Activated CD4-positive, alpha-beta T cell treated with anti-CD3 and anti-CD28 coated beads, Interleukin-2, amount 10 ng/mL, durations not matched to agents 7 days and 5 days (primary cell): ENCODE results near the gene CNTN6. TPM values are rescaled to one million over a fixed set of nuclear protein-coding genes. Genes with fewer than 3 reads are reported as not detected.

Experiments
- CTCF ChIA-PET: fragments of 350-600 bp; sonication (Branson Sonifier 250); formaldehyde crosslinking; loops from one replicate; lab custom pipeline; 2021; ENCODE audit warnings: antibody characterized with exemption; lab: Charles Lee
- POLR2A ChIA-PET: fragments of 350-600 bp; sonication (Branson Sonifier 250); formaldehyde crosslinking; loops from one replicate; lab custom pipeline; 2021; ENCODE audit warnings: antibody characterized with exemption; lab: Charles Lee
- DNase-seq: peaks from one replicate; pipeline ENCODE4 v3.0.0-alpha.2; 2020
- H3K27ac Mint-ChIP-seq: one replicate; pipeline ENCODE4 v1.8.0; 2021; ENCODE audit warnings: mild to moderate bottlenecking, moderate library complexity, mixed read lengths
- H3K27me3 Mint-ChIP-seq: one replicate; pipeline ENCODE4 v1.8.0; 2021; ENCODE audit warnings: mixed read lengths
- H3K36me3 Mint-ChIP-seq: one replicate; pipeline ENCODE4 v1.8.0; 2021; ENCODE audit warnings: low read depth, mixed read lengths
- H3K4me1 Mint-ChIP-seq: one replicate; pipeline ENCODE4 v1.8.0; 2021; ENCODE audit warnings: mixed read lengths
- H3K4me3 Mint-ChIP-seq: one replicate; pipeline ENCODE4 v1.8.0; 2021; ENCODE audit warnings: mild to moderate bottlenecking, moderate library complexity, mixed read lengths
- H3K9me3 Mint-ChIP-seq: one replicate; pipeline ENCODE4 v1.8.0; 2021; ENCODE audit warnings: mixed read lengths
- total RNA-seq, 2 experiments: library from RNA; stranded (reverse); gene quantifications; one replicate each; pipeline ENCODE4 v1.2.3, GENCODE V29; 2021

The CNTN6 gene
- total RNA-seq, 2 experiments from 2014 or later, result not detected

DNA sequence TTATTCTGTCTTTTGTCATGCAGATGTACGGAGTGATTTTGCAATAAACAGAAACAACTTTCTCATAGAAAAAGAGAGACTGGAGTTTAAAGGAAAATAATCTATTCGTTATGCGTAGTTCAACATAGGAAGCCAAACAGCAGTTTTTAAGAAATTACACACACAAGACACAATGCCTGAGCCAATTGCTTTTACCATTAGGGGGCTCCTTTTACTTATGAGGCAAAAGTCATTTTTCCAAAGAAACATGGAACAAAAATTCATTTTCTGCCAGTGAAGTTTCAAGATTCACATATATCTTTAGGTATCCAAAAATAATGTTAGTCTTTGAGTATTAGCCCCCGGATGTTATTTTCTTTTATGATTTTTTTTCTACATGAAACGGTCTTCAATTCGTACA lies 10.7 kb downstream of the CNTN6 start:
- H3K4me1 Mint-ChIP-seq, result no peaks in the 10 kb centered on the region
- no peak overlapping the region for H3K27ac Mint-ChIP-seq
- no peaks in the 10 kb centered on the region for H3K36me3 Mint-ChIP-seq
- POLR2A ChIA-PET, result no interaction called here
- no peak overlapping the region for H3K4me3 Mint-ChIP-seq
- CTCF ChIA-PET, result no interaction called here
- no peaks in the 10 kb centered on the region for H3K27me3 Mint-ChIP-seq
- DNase-seq, result no peak
- no peaks in the 10 kb centered on the region for H3K9me3 Mint-ChIP-seq

DNA sequence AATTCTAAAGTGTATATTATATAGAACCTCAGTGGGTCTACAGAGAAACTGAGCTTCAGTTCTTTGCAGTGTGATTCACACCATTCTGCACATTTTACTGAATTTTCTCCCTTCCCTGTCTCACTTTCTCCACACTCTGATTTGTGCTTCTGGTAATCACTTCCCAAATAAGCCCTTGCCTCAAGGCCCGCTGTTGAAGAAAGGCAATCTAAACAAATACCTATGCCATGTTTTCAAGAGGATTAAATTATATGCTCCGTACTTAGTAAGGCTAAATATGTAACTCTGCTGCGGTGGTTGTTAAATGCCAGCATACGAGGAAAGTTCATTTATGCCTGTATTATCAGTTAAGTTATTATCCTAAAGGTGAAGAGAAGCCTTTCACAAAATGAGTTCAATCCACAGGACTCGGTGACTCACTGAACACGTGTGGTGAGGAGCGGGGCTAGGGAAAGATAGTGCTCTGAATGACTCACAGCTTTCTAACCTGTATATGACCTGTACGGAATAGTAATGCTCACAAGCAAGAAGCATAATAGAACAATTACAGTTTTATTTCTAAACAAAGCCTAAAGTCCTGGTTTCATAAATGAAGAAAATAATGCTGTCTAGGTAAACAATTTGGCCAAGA lies 25.1 kb downstream of the CNTN6 start:
- POLR2A ChIA-PET, result no interaction called here
- no peak overlapping the region for H3K27ac Mint-ChIP-seq

DNA sequence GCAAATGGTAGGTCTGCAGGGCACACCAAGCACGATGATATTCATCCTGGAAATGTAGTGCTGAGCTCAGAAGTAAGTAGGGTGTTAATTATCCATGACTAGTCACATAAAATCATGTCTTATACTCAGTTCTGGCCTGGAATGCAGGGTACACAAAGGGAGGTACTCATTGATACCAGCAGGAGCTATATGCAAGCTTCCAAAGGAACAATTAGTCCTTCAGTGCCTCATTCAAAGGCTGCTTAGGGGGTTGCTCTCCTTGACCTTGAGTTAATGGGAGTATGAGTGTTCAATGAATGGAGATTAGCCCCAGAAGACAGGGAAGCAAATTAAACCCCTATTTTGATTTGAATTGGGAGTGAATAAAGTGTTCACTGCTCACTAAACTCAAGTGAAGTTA lies 38.3 kb downstream of the CNTN6 start:
- Mint-ChIP-seq H3K4me1 (no peaks in the 10 kb centered on the region), H3K36me3 (no peaks in the 10 kb centered on the region), H3K4me3 (no peak overlapping the region), H3K27me3 (no peaks in the 10 kb centered on the region), H3K27ac (no peak overlapping the region), H3K9me3 (peaks cover under 1% of the 10 kb centered on the region)
- DNase-seq, result no peak
- POLR2A ChIA-PET, result no interaction called here
- CTCF ChIA-PET, result no interaction called here

More for the DNA sequence above, 25.1 kb downstream of the CNTN6 start:
- Mint-ChIP-seq H3K27me3 (no peaks in the 10 kb centered on the region), H3K36me3 (no peaks in the 10 kb centered on the region), H3K4me3 (no peak overlapping the region), H3K9me3 (peaks cover 2% of the 10 kb centered on the region), H3K4me1 (no peaks in the 10 kb centered on the region)
- no peak for DNase-seq
- CTCF ChIA-PET, result no interaction called here

DNA sequence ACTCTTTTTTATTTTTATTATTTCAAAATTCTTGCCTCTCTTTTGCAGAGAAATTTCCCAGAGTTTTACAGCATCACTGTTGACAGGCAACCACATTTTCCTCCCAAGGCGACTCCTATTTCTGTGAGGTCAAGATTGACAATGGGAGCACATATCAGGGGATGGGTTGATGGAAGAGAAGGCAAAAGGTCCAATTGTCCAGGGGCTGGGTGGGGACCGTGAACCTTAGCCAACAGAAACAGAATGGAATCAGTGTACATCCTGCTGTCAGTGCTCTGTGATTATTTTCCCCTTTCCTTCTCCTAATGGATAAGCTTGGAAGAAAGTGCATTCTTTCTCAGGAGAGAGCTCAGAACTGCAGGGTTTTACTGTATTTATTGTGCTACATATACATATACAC lies 42.4 kb downstream of the CNTN6 start:
- no peak overlapping the region for H3K27ac Mint-ChIP-seq
- POLR2A ChIA-PET, result no interaction called here

DNA sequence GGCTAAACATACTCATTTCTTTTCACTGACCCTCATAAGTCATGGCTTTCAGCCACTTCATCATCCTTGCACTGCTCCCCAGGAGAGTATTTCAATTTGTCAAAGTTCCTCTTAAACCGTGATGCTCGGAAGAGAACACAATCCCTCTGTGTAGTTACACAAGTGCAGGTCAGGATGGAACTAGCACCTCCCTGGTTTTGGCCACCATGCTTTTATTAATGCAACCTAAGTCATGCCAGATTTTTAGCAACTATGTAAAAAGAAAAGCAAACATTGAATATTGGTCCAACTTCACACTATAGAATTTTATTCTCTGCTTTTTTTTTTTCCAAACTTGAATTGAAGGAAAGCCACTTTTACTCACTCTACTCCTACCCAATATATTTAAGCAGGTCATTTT lies 45.2 kb downstream of the CNTN6 start:
- Mint-ChIP-seq H3K4me1 (no peaks in the 10 kb centered on the region), H3K27ac (no peak overlapping the region), H3K36me3 (no peaks in the 10 kb centered on the region), H3K9me3 (peaks cover 3% of the 10 kb centered on the region), H3K27me3 (no peaks in the 10 kb centered on the region), H3K4me3 (no peak overlapping the region)
- no peak for DNase-seq
- ChIA-PET CTCF (no interaction called here), POLR2A (no interaction called here)

More for the DNA sequence above, 42.4 kb downstream of the CNTN6 start:
- Mint-ChIP-seq H3K36me3 (no peaks in the 10 kb centered on the region), H3K4me1 (no peaks in the 10 kb centered on the region), H3K9me3 (peaks cover 3% of the 10 kb centered on the region), H3K27me3 (no peaks in the 10 kb centered on the region), H3K4me3 (no peak overlapping the region)
- CTCF ChIA-PET, result no interaction called here
- no peak for DNase-seq

DNA sequence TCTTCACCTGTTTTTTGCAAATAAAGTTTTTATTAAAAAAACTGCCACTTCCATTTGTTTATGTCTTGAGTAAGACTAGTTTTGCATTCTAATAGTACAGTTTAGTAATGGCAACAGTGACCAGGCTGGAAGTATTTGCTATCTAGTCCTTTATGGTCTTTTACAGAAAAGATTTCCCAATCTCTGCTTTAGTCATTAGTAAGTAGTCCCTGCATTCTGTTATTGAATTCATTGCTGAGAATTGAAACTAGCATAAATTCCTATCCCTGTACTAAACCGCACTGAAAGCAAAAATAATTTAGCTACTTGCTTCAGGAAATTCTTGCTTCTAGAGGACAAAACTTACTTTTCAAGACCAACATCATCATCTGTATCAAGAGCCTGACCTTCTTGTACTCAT lies 46.2 kb downstream of the CNTN6 start:
- ChIA-PET POLR2A (no interaction called here), CTCF (no interaction called here)
- no peak overlapping the region for H3K4me3 Mint-ChIP-seq
- DNase-seq, result no peak
- H3K27ac Mint-ChIP-seq, result no peak overlapping the region
- H3K27me3 Mint-ChIP-seq, result no peaks in the 10 kb centered on the region
- H3K36me3 Mint-ChIP-seq, result no peaks in the 10 kb centered on the region
- peaks cover 3% of the 10 kb centered on the region for H3K9me3 Mint-ChIP-seq
- no peaks in the 10 kb centered on the region for H3K4me1 Mint-ChIP-seq

DNA sequence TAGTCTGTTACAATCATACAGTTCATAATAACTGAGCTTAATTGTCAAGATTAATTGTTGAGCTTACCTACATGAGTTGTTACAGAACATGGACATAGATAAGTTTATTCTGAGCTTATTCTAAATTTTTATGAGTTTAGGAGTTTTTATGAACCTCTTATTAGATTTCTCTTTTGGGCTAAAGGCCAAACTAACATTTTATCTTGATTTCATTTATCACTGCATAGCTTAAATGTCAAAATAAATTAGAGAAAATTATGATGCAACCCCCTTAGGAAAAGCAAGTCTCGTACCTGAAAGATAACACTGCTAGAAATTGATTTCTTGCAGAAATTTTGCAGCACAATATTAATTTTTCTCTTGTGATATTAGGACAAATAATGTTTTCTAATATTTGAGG lies 54.5 kb downstream of the CNTN6 start:
- Mint-ChIP-seq H3K9me3 (peaks cover 2% of the 10 kb centered on the region), H3K27me3 (no peaks in the 10 kb centered on the region), H3K36me3 (no peaks in the 10 kb centered on the region), H3K4me3 (no peak overlapping the region), H3K27ac (no peak overlapping the region), H3K4me1 (no peaks in the 10 kb centered on the region)
- DNase-seq, result no peak
- ChIA-PET CTCF (no interaction called here), POLR2A (no interaction called here)

DNA sequence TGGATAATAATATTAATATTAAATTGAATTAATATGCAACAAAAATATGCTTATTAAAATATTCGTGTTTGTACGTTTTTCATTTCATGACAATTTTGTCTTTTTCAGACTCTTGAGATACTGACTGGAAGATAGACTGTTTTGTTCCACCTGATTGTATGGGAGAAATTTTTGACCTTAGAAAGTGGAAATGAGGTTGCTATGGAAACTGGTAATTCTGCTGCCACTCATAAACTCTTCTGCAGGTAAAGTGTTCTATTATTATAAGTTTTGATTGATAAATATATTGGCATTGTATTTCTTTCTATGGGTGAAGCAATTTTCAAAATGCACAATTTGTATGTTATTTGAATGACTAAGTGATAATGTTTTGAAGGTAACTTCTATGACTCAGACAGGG lies 55.0 kb downstream of the CNTN6 start:
- H3K9me3 Mint-ChIP-seq, result peaks cover 2% of the 10 kb centered on the region
- DNase-seq, result no peak
- H3K36me3 Mint-ChIP-seq, result no peaks in the 10 kb centered on the region
- ChIA-PET CTCF (no interaction called here), POLR2A (no interaction called here)
- H3K4me1 Mint-ChIP-seq, result no peaks in the 10 kb centered on the region
- H3K27ac Mint-ChIP-seq, result no peak overlapping the region
- H3K4me3 Mint-ChIP-seq, result no peak overlapping the region
- no peaks in the 10 kb centered on the region for H3K27me3 Mint-ChIP-seq

DNA sequence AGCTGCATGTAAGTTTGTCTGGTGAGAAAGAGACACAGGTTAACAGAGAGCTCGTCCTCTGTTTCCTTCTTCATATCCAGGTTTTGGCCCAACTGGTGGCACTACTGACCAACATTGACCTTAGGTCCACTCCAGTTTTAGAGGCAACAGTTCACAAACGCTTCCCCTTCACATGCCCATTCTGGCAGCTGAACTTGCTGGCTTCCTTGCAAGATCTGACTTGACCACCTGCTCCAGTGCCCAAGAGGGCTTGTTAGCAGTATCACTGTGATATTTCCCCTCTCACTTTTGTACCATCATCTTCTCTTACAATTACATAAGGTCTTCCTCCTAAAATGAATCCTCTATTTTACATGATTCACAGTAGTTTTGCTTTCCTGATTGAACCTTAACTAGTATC lies 71.3 kb downstream of the CNTN6 start:
- H3K9me3 Mint-ChIP-seq, result peaks cover 8% of the 10 kb centered on the region
- no peaks in the 10 kb centered on the region for H3K36me3 Mint-ChIP-seq
- H3K4me1 Mint-ChIP-seq, result no peaks in the 10 kb centered on the region
- POLR2A ChIA-PET, result no interaction called here
- no peak overlapping the region for H3K27ac Mint-ChIP-seq
- CTCF ChIA-PET, result no interaction called here
- no peak overlapping the region for H3K4me3 Mint-ChIP-seq
- H3K27me3 Mint-ChIP-seq, result no peaks in the 10 kb centered on the region
- no peak for DNase-seq

DNA sequence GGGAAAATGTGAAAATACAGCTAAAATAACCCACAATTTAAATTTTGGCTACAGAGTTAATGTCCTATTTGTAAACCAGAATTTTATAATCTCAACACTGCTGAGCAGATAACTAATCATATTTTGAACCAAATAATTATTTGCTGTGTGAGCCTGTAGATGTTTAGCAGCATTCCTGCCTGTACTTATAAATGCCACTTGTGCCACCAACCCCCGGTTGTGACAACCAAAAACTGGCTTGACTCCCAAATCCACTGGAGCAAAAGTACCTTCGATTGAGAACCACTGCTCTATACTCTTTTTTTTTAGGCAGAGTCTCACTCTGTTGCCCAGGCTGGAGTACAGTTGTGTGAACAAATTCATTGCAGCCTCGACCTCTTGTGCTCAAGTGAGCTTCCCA lies 78.5 kb downstream of the CNTN6 start:
- Mint-ChIP-seq H3K9me3 (peaks cover 8% of the 10 kb centered on the region), H3K4me1 (no peaks in the 10 kb centered on the region), H3K4me3 (no peak overlapping the region), H3K27me3 (no peaks in the 10 kb centered on the region), H3K27ac (no peak overlapping the region), H3K36me3 (no peaks in the 10 kb centered on the region)
- ChIA-PET CTCF (interaction anchor here (0.6 kb wide), 1 partner anchor 13 kb away, joined by 4 read pairs; no protein-coding TSS in a partner anchor), POLR2A (no interaction called here)
- no peak for DNase-seq

DNA sequence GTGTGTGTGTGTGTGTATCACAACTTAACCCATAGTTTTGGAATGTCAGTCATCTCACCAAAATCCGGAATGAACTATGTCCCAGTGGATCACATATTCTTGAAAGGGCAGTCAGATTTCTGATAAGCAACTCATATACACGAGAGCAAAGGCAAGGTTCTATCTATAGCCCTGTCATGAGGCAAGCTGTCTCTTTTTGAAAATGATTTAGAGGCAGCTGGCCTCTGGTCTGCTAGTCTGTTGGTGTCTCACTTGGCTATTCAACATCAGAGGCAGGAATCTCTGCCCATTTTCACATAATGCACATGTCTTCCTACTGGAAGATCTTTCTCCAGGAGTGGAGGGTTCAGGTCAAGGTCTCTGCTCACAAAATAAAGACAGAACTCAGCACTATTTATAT lies 79.8 kb downstream of the CNTN6 start:
- no peak for DNase-seq
- Mint-ChIP-seq H3K27me3 (no peaks in the 10 kb centered on the region), H3K4me3 (no peak overlapping the region), H3K4me1 (no peaks in the 10 kb centered on the region), H3K27ac (no peak overlapping the region), H3K9me3 (peaks cover 4% of the 10 kb centered on the region), H3K36me3 (no peaks in the 10 kb centered on the region)
- CTCF ChIA-PET, result no interaction called here
- POLR2A ChIA-PET, result interaction anchor here (0.6 kb wide), 1 partner anchor 1164 kb away, joined by 4 read pairs; no protein-coding TSS in a partner anchor

DNA sequence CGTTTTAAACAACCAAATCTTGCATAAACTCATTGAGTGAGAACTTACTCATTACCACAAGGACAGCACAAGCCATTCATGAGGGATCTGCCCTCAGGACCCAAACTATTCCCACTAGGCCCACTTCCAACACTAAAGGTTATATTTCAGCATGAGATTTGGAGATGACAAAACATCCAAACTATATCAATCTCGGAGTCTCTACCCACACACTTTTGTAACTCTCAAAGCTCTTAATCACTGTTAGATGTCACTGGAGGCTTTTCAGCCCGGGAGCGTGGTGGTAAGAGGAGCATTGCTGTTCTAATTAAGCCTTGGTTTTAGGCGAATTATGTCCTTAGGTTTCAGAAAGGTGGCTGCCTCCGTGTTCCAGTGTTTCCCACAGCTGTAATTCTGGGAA lies 86.3 kb downstream of the CNTN6 start:
- no peaks in the 10 kb centered on the region for H3K4me1 Mint-ChIP-seq
- no peak for DNase-seq
- H3K4me3 Mint-ChIP-seq, result no peak overlapping the region
- no peaks in the 10 kb centered on the region for H3K36me3 Mint-ChIP-seq
- H3K27ac Mint-ChIP-seq, result no peak overlapping the region
- CTCF ChIA-PET, result no interaction called here
- no peaks in the 10 kb centered on the region for H3K9me3 Mint-ChIP-seq
- POLR2A ChIA-PET, result no interaction called here
- H3K27me3 Mint-ChIP-seq, result no peaks in the 10 kb centered on the region

DNA sequence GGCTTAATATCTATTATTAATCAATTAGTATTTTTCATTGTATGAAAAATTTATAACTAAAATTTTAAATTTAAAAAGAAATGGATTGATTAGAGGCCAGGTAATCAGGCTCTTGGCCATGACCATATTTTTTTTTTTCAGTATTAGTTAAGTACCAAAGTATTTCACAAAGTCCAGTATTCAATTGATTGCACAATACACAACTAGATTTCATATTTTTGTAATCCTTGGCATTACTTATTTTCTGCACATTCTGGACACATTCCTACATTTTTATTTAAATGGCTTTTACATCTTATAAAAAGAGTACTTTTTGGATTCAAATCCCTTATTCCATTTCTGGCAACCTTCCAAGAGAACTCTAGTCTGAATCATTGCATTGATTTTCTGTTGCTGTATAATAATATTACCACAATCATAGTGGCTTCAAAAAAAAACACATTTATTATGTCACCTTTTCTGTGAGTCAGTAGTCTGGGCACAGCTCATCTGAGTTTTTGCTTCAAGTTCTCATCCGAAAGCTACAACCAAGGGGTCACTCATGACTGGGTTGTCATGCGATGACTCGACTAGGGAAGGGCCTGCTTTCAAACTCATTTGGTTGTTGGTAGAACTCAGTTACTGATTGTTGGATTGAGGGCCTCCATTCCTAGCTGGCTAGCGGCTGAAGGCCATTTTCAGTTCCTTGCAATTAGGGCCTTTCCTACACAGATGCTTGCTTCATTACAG lies 90.7 kb downstream of the CNTN6 start:
- no peak for DNase-seq
- Mint-ChIP-seq H3K9me3 (no peaks in the 10 kb centered on the region), H3K27me3 (no peaks in the 10 kb centered on the region), H3K27ac (no peak overlapping the region), H3K36me3 (no peaks in the 10 kb centered on the region), H3K4me1 (no peaks in the 10 kb centered on the region), H3K4me3 (no peak overlapping the region)
- POLR2A ChIA-PET, result no interaction called here
- CTCF ChIA-PET, result interaction anchor here (0.6 kb wide), 1 partner anchor 12 kb away, joined by 4 read pairs; no protein-coding TSS in a partner anchor
